Measurements from ENCODE around the gene FOXO6. TPM values are rescaled to one million over a fixed set of nuclear protein-coding genes. Genes with fewer than 3 reads are reported as not detected.

The FOXO6 gene
- total RNA-seq, 1 experiment from 2014 or later, result 0.59 TPM

DNA sequence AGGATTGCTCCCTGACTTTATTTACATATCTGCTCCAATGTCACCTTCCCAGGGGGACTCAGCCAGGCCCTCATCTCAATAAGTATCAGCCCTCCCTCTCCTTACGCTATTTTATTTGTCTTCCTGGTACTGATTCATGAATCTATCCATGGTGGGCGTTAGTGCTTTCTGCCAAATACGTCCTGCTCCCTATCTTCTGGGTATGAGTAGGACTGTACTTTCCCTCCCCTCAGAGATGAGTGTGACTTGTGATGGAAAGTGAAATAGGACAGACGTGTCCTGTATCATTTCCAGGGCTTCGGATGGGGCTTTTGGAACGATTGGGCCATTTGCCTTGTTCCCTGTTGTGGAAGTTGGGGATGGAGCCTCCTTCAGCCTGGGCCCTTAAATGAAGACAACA, 47.5 kb downstream of the FOXO6 start:
- ChIA-PET POLR2A (no interaction called here), CTCF (no interaction called here)
- Mint-ChIP-seq H3K9me3 (ENCODE audit: unreplicated experiment) (no peaks in the 10 kb centered on the region), H3K27me3 (ENCODE audit: insufficient read depth, unreplicated experiment) (peaks cover 13% of the 10 kb centered on the region), H3K36me3 (ENCODE audit: insufficient read depth, unreplicated experiment) (no peaks in the 10 kb centered on the region), H3K27ac (ENCODE audit: unreplicated experiment) (no peak overlapping the region), H3K4me1 (ENCODE audit: low read depth, unreplicated experiment) (no peaks in the 10 kb centered on the region), H3K4me3 (ENCODE audit: unreplicated experiment) (no peak overlapping the region)
- Histone ChIP-seq H3K27me3 (replicated peaks; ENCODE audit: control insufficient read depth, insufficient read depth, low read length) (no peaks in the 10 kb centered on the region), H3K4me3 (ENCODE audit: low read depth, low read length) (no peak overlapping the region), H3K9me3 (no peaks in the 10 kb centered on the region), H3K36me3 (ENCODE audit: control insufficient read depth, insufficient read depth, low read length) (no peaks in the 10 kb centered on the region), H3K4me1 (no peaks in the 10 kb centered on the region; the same call in 1 of the 2 replicates)
- DNase-seq, result no peak
- TF ChIP-seq, protein P1, sequence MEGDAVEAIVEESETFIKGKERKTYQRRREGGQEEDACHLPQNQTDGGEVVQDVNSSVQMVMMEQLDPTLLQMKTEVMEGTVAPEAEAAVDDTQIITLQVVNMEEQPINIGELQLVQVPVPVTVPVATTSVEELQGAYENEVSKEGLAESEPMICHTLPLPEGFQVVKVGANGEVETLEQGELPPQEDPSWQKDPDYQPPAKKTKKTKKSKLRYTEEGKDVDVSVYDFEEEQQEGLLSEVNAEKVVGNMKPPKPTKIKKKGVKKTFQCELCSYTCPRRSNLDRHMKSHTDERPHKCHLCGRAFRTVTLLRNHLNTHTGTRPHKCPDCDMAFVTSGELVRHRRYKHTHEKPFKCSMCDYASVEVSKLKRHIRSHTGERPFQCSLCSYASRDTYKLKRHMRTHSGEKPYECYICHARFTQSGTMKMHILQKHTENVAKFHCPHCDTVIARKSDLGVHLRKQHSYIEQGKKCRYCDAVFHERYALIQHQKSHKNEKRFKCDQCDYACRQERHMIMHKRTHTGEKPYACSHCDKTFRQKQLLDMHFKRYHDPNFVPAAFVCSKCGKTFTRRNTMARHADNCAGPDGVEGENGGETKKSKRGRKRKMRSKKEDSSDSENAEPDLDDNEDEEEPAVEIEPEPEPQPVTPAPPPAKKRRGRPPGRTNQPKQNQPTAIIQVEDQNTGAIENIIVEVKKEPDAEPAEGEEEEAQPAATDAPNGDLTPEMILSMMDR (IDR thresholded peaks at IDR 0.05; ENCODE audit: insufficient read depth in 1 of 2, low read depth in 1 of 2, low read length in 1 of 2, severe bottlenecking in 1 of 2, unreplicated experiment in 1 of 2), result no peak
- intact Hi-C loops (cut with micrococcal nuclease; ENCODE audit: unreplicated experiment), result no loop called here
- no TSS peak for BruUV-seq (replicated peaks)

DNA sequence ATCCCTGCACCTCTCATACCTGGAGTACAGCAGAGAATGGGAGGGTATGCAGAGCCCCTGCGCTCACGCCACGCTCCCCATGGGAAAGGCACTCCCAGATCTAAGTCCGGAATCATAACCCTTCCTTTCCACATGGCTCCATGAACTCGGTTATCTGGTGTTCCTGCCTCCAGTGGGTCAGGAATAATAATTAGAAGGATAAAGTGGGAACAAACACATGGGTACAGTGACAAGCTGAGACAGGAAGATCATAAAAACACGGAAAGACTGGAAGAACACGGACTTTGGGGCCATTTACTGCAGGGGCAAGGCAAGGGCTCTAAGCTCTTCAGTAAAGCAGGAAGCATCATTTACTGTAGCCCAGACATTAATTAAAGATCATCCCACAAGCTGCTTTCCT, 48.6 kb downstream of the FOXO6 start:
- H3K4me1 ChIP-seq, result no peaks in the 10 kb centered on the region; the same call in 1 of the 2 replicates
- no peak overlapping the region for H3K4me3 ChIP-seq (ENCODE audit: low read depth, low read length)
- H3K27ac Mint-ChIP-seq (ENCODE audit: unreplicated experiment), result no peak overlapping the region
- H3K36me3 Mint-ChIP-seq (ENCODE audit: insufficient read depth, unreplicated experiment), result no peaks in the 10 kb centered on the region
- H3K36me3 ChIP-seq (ENCODE audit: control insufficient read depth, insufficient read depth, low read length), result no peaks in the 10 kb centered on the region
- H3K9me3 ChIP-seq, result no peaks in the 10 kb centered on the region
- no peaks in the 10 kb centered on the region for H3K4me1 Mint-ChIP-seq (ENCODE audit: low read depth, unreplicated experiment)
- TF ChIP-seq, protein P1 (IDR thresholded peaks at IDR 0.05; ENCODE audit: insufficient read depth in 1 of 2, low read depth in 1 of 2, low read length in 1 of 2, severe bottlenecking in 1 of 2, unreplicated experiment in 1 of 2), result no peak
- peaks cover 13% of the 10 kb centered on the region for H3K27me3 Mint-ChIP-seq (ENCODE audit: insufficient read depth, unreplicated experiment)
- H3K27me3 ChIP-seq (replicated peaks; ENCODE audit: control insufficient read depth, insufficient read depth, low read length), result no peaks in the 10 kb centered on the region
- no peaks in the 10 kb centered on the region for H3K9me3 Mint-ChIP-seq (ENCODE audit: unreplicated experiment)
- no TSS peak for BruUV-seq (replicated peaks)
- no peak for DNase-seq
- no peak overlapping the region for H3K4me3 Mint-ChIP-seq (ENCODE audit: unreplicated experiment)
- POLR2A ChIA-PET, result no interaction called here
- CTCF ChIA-PET, result no interaction called here
- intact Hi-C loops (cut with micrococcal nuclease; ENCODE audit: unreplicated experiment), result no loop called here

DNA sequence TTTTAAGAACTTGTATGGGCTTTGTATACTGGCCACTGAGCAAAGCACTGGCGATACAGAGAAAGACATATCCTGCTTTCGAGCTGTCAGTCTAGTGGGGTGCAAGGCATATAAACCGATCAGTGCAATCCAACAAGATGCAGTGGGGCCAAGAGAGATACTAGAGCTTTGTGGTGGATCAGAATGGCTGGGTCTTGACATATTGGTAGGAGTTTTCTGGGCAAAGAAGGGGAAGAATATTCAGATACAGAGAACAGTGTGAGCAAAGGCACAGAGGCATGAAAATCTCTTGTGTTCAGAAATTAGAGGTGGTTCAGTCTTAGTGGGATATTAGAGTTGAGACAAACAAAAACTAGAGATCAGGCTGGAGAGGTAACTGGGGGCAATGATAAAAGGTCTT, 49.2 kb downstream of the FOXO6 start:
- no peak overlapping the region for H3K4me3 Mint-ChIP-seq (ENCODE audit: unreplicated experiment)
- H3K4me3 ChIP-seq (ENCODE audit: low read depth, low read length), result no peak overlapping the region
- H3K4me1 Mint-ChIP-seq (ENCODE audit: low read depth, unreplicated experiment), result no peaks in the 10 kb centered on the region
- no peaks in the 10 kb centered on the region for H3K9me3 Mint-ChIP-seq (ENCODE audit: unreplicated experiment)
- H3K27me3 Mint-ChIP-seq (ENCODE audit: insufficient read depth, unreplicated experiment), result peaks cover 13% of the 10 kb centered on the region
- TF ChIP-seq, protein P1 (IDR thresholded peaks at IDR 0.05; ENCODE audit: insufficient read depth in 1 of 2, low read depth in 1 of 2, low read length in 1 of 2, severe bottlenecking in 1 of 2, unreplicated experiment in 1 of 2), result no peak
- H3K36me3 ChIP-seq (ENCODE audit: control insufficient read depth, insufficient read depth, low read length), result no peaks in the 10 kb centered on the region
- no peak overlapping the region for H3K27ac Mint-ChIP-seq (ENCODE audit: unreplicated experiment)
- ChIA-PET POLR2A (no interaction called here), CTCF (no interaction called here)
- no peak for DNase-seq
- no peaks in the 10 kb centered on the region for H3K27me3 ChIP-seq (replicated peaks; ENCODE audit: control insufficient read depth, insufficient read depth, low read length)
- intact Hi-C loops (cut with micrococcal nuclease; ENCODE audit: unreplicated experiment), result no loop called here
- BruUV-seq (replicated peaks), result no TSS peak
- no peaks in the 10 kb centered on the region; the same call in 1 of the 2 replicates for H3K4me1 ChIP-seq
- no peaks in the 10 kb centered on the region for H3K9me3 ChIP-seq
- H3K36me3 Mint-ChIP-seq (ENCODE audit: insufficient read depth, unreplicated experiment), result no peaks in the 10 kb centered on the region
